WTC11 (cell line): ENCODE results near the gene MAN2B1. TPM values are rescaled to one million over a fixed set of nuclear protein-coding genes. Genes with fewer than 3 reads are reported as not detected.

Source experiments
- ATAC-seq: fragments of 200-7000 bp; cut with Tn5 transposase; 2 replicates; pipeline ENCODE4 v1.10.0; 2021; ENCODE audit warnings: mild to moderate bottlenecking, moderate library complexity
- CTCF ChIA-PET: fragments of 300-600 bp; sonication (Branson Sonifier 250); formaldehyde crosslinking; loops from one replicate; lab custom pipeline; 2021; ENCODE audit warnings: antibody characterized with exemption; lab: Charles Lee
- POLR2A ChIA-PET: fragments of 350-600 bp; sonication (Branson Sonifier 250); formaldehyde crosslinking; loops from one replicate; lab custom pipeline; 2021; ENCODE audit warnings: antibody characterized with exemption; lab: Charles Lee
- DNase-seq: peaks from one replicate; pipeline ENCODE4 v3.0.0; 2021; ENCODE audit warnings: low spot score
- H3K27ac Mint-ChIP-seq: 2 replicates; pipeline ENCODE4 v1.8.0; 2021; ENCODE audit warnings: mixed read lengths
- H3K27me3 Mint-ChIP-seq: 2 replicates; pipeline ENCODE4 v1.8.0; 2021; ENCODE audit warnings: low read depth, mild to moderate bottlenecking, moderate library complexity, mixed read lengths
- H3K36me3 Mint-ChIP-seq: 2 replicates; pipeline ENCODE4 v1.8.0; 2021; ENCODE audit warnings: mixed read lengths
- H3K4me1 Mint-ChIP-seq: 2 replicates; pipeline ENCODE4 v1.8.0; 2022; ENCODE audit warnings: mixed read lengths
- H3K4me3 Mint-ChIP-seq: 2 replicates; pipeline ENCODE4 v1.8.0; 2021; ENCODE audit warnings: mild to moderate bottlenecking, moderate library complexity, mixed read lengths
- H3K9me3 Mint-ChIP-seq: 2 replicates; pipeline ENCODE4 v1.8.0; 2021; ENCODE audit warnings: mixed read lengths
- ATF1 ChIP-seq: sonication (generic); formaldehyde crosslinking; IDR thresholded peaks from 2 replicates; pipeline ENCODE4 v1.8.1; 2023; ENCODE audit warnings: mild to moderate bottlenecking, moderate library complexity, missing genetic modification reagents
- CREB1 ChIP-seq: sonication (generic); formaldehyde crosslinking; IDR thresholded peaks from 2 replicates; pipeline ENCODE4 v1.8.0; 2023; ENCODE audit warnings: mild to moderate bottlenecking, missing genetic modification reagents
- FOXK1 ChIP-seq: sonication (generic); formaldehyde crosslinking; IDR thresholded peaks from 2 replicates; pipeline ENCODE4 v1.8.0; 2022; ENCODE audit warnings: mild to moderate bottlenecking, moderate library complexity, missing genetic modification reagents
- NFATC4 ChIP-seq: fragments of 250-450 bp; sonication (Bioruptor Pico); IDR thresholded peaks from 2 replicates; pipeline ENCODE4 v1.9.0; 2021; ENCODE audit warnings: mild to moderate bottlenecking
- NFYB ChIP-seq: sonication (generic); formaldehyde crosslinking; conservative IDR thresholded peaks from 2 replicates; pipeline ENCODE4 v1.8.0; 2022; ENCODE audit warnings: low read depth, missing genetic modification reagents
- NR2C2 ChIP-seq: sonication (generic); formaldehyde crosslinking; IDR thresholded peaks from 2 replicates; pipeline ENCODE4 v1.8.0; 2022; ENCODE audit warnings: mild to moderate bottlenecking, missing genetic modification reagents
- OVOL2 ChIP-seq: fragments of 250-450 bp; sonication (Bioruptor Pico); IDR thresholded peaks from 2 replicates; pipeline ENCODE4 v1.9.0; 2021; ENCODE audit warnings: mild to moderate bottlenecking, borderline replicate concordance
- SP1 ChIP-seq: sonication (generic); formaldehyde crosslinking; conservative IDR thresholded peaks from 2 replicates; pipeline ENCODE4 v1.8.1; 2022; ENCODE audit warnings: missing genetic modification reagents
- ZNF121 ChIP-seq: sonication (generic); formaldehyde crosslinking; IDR thresholded peaks from 2 replicates; pipeline ENCODE4 v1.8.0; 2023; ENCODE audit warnings: missing genetic modification reagents
- ZNF219 ChIP-seq: sonication (generic); formaldehyde crosslinking; IDR thresholded peaks from 2 replicates; pipeline ENCODE4 v1.8.0; 2023; ENCODE audit warnings: missing genetic modification reagents, mild to moderate bottlenecking, borderline replicate concordance
- ZNF232 ChIP-seq: sonication (generic); formaldehyde crosslinking; IDR thresholded peaks from 2 replicates; pipeline ENCODE4 v1.8.0; 2022; ENCODE audit warnings: mild to moderate bottlenecking, missing genetic modification reagents
- ZNF423 ChIP-seq: fragments of 250-450 bp; sonication (Bioruptor Pico); IDR thresholded peaks from 2 replicates; pipeline ENCODE4 v2.1.2; 2022; ENCODE audit warnings: mild to moderate bottlenecking, moderate library complexity
- total RNA-seq: library from RNA; stranded (reverse); gene quantifications from 3 replicates; pipeline ENCODE4 v1.2.3, GENCODE V29; 2021
- TF ChIP-seq, protein P1 (sequence below): fragments of 200-600 bp; IDR thresholded peaks from 2 replicates; pipeline ENCODE4 v1.8.0; 2022; ENCODE audit warnings: antibody characterized with exemption
- TF ChIP-seq, protein P2 (sequence below): sonication (generic); formaldehyde crosslinking; IDR thresholded peaks from 2 replicates; pipeline ENCODE4 v1.8.1; 2023; ENCODE audit warnings: mild to moderate bottlenecking, missing genetic modification reagents, moderate library complexity
- TF ChIP-seq, protein P3 (sequence below): sonication (generic); formaldehyde crosslinking; conservative IDR thresholded peaks from 2 replicates; pipeline ENCODE4 v1.8.1; 2022; ENCODE audit warnings: mild to moderate bottlenecking, missing genetic modification reagents
- TF ChIP-seq, protein P4 (sequence below): sonication (generic); formaldehyde crosslinking; IDR thresholded peaks from 2 replicates; pipeline ENCODE4 v1.8.0; 2022; ENCODE audit warnings: mild to moderate bottlenecking, missing genetic modification reagents

Gene MAN2B1
- total RNA-seq, 1 experiment from 2014 or later = 73.4 TPM

DNA sequence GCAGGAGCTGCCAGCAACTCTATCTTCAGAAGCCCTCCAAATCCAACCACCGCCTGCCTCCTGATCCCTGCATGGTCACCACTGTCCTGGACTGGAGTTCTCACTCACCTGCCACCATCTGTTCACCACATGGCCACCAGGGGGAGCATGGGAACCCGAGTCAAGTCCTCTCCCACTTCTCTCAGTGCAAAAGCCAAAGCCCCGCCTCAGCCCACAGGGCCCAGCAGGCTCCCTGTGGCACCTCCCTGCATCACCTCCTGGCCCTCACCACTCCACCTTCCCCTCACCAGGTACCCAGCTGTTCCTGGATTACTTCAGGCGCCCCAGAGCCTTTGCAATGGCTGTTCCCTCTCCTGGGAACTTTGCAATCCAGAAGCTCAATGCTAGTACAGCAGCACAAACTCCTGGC, 9.8 kb upstream of the MAN2B1 start:
- H3K36me3 Mint-ChIP-seq = peaks cover 62% of the 10 kb centered on the region
- peak; percentile 97 for DNase-seq
- no peak for TF ChIP-seq ZNF219 (CRISPR knock-in tag)
- TF ChIP-seq NFATC4 (CRISPR knock-in tag) = no peak
- TF ChIP-seq, protein P1, sequence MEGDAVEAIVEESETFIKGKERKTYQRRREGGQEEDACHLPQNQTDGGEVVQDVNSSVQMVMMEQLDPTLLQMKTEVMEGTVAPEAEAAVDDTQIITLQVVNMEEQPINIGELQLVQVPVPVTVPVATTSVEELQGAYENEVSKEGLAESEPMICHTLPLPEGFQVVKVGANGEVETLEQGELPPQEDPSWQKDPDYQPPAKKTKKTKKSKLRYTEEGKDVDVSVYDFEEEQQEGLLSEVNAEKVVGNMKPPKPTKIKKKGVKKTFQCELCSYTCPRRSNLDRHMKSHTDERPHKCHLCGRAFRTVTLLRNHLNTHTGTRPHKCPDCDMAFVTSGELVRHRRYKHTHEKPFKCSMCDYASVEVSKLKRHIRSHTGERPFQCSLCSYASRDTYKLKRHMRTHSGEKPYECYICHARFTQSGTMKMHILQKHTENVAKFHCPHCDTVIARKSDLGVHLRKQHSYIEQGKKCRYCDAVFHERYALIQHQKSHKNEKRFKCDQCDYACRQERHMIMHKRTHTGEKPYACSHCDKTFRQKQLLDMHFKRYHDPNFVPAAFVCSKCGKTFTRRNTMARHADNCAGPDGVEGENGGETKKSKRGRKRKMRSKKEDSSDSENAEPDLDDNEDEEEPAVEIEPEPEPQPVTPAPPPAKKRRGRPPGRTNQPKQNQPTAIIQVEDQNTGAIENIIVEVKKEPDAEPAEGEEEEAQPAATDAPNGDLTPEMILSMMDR = peak; percentile 83
- no peak for TF ChIP-seq CREB1
- TF ChIP-seq, protein P2, sequence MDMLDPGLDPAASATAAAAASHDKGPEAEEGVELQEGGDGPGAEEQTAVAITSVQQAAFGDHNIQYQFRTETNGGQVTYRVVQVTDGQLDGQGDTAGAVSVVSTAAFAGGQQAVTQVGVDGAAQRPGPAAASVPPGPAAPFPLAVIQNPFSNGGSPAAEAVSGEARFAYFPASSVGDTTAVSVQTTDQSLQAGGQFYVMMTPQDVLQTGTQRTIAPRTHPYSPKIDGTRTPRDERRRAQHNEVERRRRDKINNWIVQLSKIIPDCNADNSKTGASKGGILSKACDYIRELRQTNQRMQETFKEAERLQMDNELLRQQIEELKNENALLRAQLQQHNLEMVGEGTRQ (CRISPR knock-in tag) = no peak
- ChIA-PET CTCF (interaction anchor here (0.6 to 2.4 kb wide), 14 partner anchors 10 to 172 kb away, joined by 3 to 12 read pairs (median 4); partner anchors contain the start of genes GET3, MAN2B1, THSD8 and WDR83), POLR2A (interaction anchor here (0.8 kb wide), 1 partner anchor 19 kb away, joined by 3 read pairs; no protein-coding TSS in a partner anchor)
- no peak overlapping the region for H3K27ac Mint-ChIP-seq
- H3K9me3 Mint-ChIP-seq = no peaks in the 10 kb centered on the region
- ATAC-seq = peak; percentile 52
- H3K27me3 Mint-ChIP-seq = no peaks in the 10 kb centered on the region
- peaks cover 7% of the 10 kb centered on the region; the same call in 1 of the 2 replicates for H3K4me1 Mint-ChIP-seq
- no peak overlapping the region for H3K4me3 Mint-ChIP-seq

DNA sequence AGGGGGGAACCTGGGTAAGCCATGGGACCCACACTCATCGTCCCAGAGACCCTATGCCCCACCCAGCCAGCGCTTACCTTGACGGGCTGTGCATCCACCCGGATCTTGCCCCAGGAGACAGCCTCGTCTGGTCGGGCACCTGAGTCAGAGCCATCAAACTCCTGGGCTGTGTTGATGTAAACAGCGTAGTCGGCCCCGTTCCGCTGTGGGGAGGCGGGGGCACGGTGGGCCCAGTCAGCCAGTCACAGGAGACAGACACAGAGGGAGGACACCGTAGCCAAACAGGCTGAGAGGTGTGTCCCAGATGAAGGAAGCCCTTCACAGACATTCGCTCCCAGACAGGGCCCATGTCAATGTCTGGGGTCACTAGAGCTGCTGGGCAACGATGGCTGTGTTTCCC, 9.4 kb upstream of the MAN2B1 start:
- Mint-ChIP-seq H3K27me3 (no peaks in the 10 kb centered on the region), H3K27ac (no peak overlapping the region), H3K36me3 (peaks cover 58% of the 10 kb centered on the region), H3K4me3 (no peak overlapping the region), H3K4me1 (peaks cover 4% of the 10 kb centered on the region; the same call in 1 of the 2 replicates), H3K9me3 (no peaks in the 10 kb centered on the region)
- ChIA-PET CTCF (interaction anchor here (0.6 to 2.4 kb wide), 9 partner anchors 10 to 126 kb away, joined by 3 to 12 read pairs (median 6); partner anchors contain the start of genes MAN2B1, THSD8, WDR83 and ZNF490), POLR2A (interaction anchor here (0.8 kb wide), 1 partner anchor 18 kb away, joined by 3 read pairs; no protein-coding TSS in a partner anchor)
- TF ChIP-seq OVOL2 = no peak
- TF ChIP-seq CREB1 = no peak
- TF ChIP-seq, protein P3, sequence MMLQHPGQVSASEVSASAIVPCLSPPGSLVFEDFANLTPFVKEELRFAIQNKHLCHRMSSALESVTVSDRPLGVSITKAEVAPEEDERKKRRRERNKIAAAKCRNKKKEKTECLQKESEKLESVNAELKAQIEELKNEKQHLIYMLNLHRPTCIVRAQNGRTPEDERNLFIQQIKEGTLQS (CRISPR knock-in tag) = 0 out of 2 replicates have a peak, but pooled peaks have one; percentile 19
- no peak for DNase-seq
- no peak for ATAC-seq

DNA sequence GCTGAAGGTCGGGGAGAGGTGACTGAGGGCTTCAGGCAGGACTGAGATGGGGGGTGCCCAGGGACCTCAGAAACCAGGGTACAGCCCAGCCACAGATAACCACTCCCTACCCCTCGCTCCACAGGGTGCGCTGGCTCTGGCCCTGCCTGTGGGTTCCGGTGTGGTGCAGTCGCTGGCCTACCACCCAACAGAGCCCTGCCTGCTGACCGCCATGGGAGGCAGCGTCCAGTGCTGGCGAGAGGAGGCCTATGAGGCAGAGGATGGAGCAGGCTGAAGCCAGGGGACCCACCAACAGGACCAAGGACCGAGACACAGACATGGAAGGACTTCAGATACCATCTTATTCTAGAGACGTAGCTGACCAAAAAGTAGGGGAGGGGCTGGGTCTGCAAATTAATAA, 8.9 kb upstream of the MAN2B1 start:
- no peaks in the 10 kb centered on the region for H3K9me3 Mint-ChIP-seq
- no peak for DNase-seq
- TF ChIP-seq NFYB (CRISPR knock-in tag) (no peak), FOXK1 (CRISPR knock-in tag) (no peak), ZNF232 (CRISPR knock-in tag) (no peak), NR2C2 (CRISPR knock-in tag) (no peak), ZNF121 (CRISPR knock-in tag) (no peak), SP1 (CRISPR knock-in tag) (no peak), ZNF423 (CRISPR knock-in tag) (no peak), ATF1 (no peak)
- TF ChIP-seq, protein P4, sequence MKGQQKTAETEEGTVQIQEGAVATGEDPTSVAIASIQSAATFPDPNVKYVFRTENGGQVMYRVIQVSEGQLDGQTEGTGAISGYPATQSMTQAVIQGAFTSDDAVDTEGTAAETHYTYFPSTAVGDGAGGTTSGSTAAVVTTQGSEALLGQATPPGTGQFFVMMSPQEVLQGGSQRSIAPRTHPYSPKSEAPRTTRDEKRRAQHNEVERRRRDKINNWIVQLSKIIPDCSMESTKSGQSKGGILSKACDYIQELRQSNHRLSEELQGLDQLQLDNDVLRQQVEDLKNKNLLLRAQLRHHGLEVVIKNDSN (CRISPR knock-in tag) = no peak
- TF ChIP-seq, protein P2 (CRISPR knock-in tag) = no peak
- POLR2A ChIA-PET = no interaction called here
- H3K27me3 Mint-ChIP-seq = no peaks in the 10 kb centered on the region
- H3K4me1 Mint-ChIP-seq = peaks cover 6% of the 10 kb centered on the region; the same call in 1 of the 2 replicates
- ATAC-seq = no peak
- H3K36me3 Mint-ChIP-seq = peaks cover 57% of the 10 kb centered on the region
- H3K4me3 Mint-ChIP-seq = no peak overlapping the region
- CTCF ChIA-PET = no interaction called here
- H3K27ac Mint-ChIP-seq = no peak overlapping the region
